ENCODE measurements around the gene EDA2R.

The EDA2R gene

DNA sequence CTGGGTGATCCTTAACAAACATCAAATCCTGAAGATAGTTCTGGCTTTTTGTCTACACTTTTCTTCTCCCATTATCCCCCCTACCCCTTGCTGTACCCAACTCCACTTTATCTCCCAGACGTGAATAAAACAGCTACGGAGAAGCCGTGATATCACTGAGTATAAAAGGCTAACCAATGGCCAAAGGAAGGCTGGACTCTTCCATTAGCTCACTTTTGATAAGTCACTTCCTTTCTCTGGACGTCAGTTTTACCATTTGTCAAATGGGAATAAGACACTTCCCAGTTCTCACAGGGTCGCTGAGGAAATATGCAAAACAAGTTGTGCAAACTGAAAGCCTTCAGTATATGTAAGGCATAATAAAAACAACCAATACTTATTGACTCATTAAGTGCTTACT is 38.6 kb upstream of the EDA2R start:
- H3K4me1 ChIP-seq (ENCODE audit: control insufficient read depth, low read length) = no peaks in the 10 kb centered on the region
- H3K4me3 ChIP-seq (ENCODE audit: low read length) = no peak overlapping the region
- H3K79me2 ChIP-seq (ENCODE audit: control insufficient read depth, low read length) = no peaks in the 10 kb centered on the region
- no peaks in the 10 kb centered on the region for H3K36me3 ChIP-seq (ENCODE audit: control insufficient read depth, low read length)
- no peaks in the 10 kb centered on the region for H3K9me3 ChIP-seq (ENCODE audit: control insufficient read depth, insufficient read depth, low read length)
- no peaks in the 10 kb centered on the region for H4K20me1 ChIP-seq (ENCODE audit: control insufficient read depth, insufficient read depth, low read depth, low read length)
- no peaks in the 10 kb centered on the region for H3F3A ChIP-seq (ENCODE audit: control insufficient read depth, insufficient read depth)
- no peaks in the 10 kb centered on the region for H3K9me2 ChIP-seq (replicated peaks; ENCODE audit: control insufficient read depth, low read length)
- TF ChIP-seq CTCF (IDR thresholded peaks at IDR 0.05; ENCODE audit: low read depth, low read length, poor library complexity, severe bottlenecking) (no peak), EZH2phosphoT487 (IDR thresholded peaks at IDR 0.05; ENCODE audit: borderline replicate concordance, low read length) (no peak)
- H3K27ac ChIP-seq (ENCODE audit: low read depth, low read length) = no peak overlapping the region
- H3K4me2 ChIP-seq (ENCODE audit: low read length) = no peak overlapping the region
- no peaks in the 10 kb centered on the region for H3K27me3 ChIP-seq (ENCODE audit: control insufficient read depth, low read length)

GRCh38 chrX:66676990-66677389 is 38.1 kb upstream of the EDA2R start:
- H3K9me2 ChIP-seq (replicated peaks; ENCODE audit: control insufficient read depth, low read length) = no peaks in the 10 kb centered on the region
- H3K27ac ChIP-seq (ENCODE audit: low read depth, low read length) = no peak overlapping the region
- H3K36me3 ChIP-seq (ENCODE audit: control insufficient read depth, low read length) = no peaks in the 10 kb centered on the region
- H3K4me3 ChIP-seq (ENCODE audit: low read length) = no peak overlapping the region
- H3K9me3 ChIP-seq (ENCODE audit: control insufficient read depth, insufficient read depth, low read length) = no peaks in the 10 kb centered on the region
- H3F3A ChIP-seq (ENCODE audit: control insufficient read depth, insufficient read depth) = no peaks in the 10 kb centered on the region
- H3K4me1 ChIP-seq (ENCODE audit: control insufficient read depth, low read length) = no peaks in the 10 kb centered on the region
- no peak overlapping the region for H3K4me2 ChIP-seq (ENCODE audit: low read length)
- no peaks in the 10 kb centered on the region for H3K79me2 ChIP-seq (ENCODE audit: control insufficient read depth, low read length)
- no peak for TF ChIP-seq CTCF (IDR thresholded peaks at IDR 0.05; ENCODE audit: low read depth, low read length, poor library complexity, severe bottlenecking)
- no peak for TF ChIP-seq EZH2phosphoT487 (IDR thresholded peaks at IDR 0.05; ENCODE audit: borderline replicate concordance, low read length)
- H3K27me3 ChIP-seq (ENCODE audit: control insufficient read depth, low read length) = no peaks in the 10 kb centered on the region
- H4K20me1 ChIP-seq (ENCODE audit: control insufficient read depth, insufficient read depth, low read depth, low read length) = no peaks in the 10 kb centered on the region

DNA sequence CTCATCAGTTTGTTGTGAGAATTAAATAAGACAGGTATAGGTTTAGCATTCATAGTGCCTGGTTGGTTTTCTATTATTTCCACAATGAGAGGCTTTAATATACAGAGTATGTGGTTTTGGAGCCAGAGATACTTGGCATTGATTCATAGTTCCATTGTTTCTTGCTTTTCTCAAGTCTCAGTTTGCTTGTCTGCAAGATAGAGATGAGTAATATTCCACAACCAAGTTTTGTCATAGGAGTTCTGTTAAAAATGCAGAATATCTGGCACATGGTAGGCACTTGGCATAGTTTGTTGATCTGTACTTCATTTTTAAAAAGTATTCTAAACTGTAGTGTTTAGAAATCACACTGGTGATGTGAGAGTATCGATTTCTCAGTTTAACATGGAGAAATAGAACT is 37.5 kb upstream of the EDA2R start:
- H3K27ac ChIP-seq (ENCODE audit: low read depth, low read length) = no peak overlapping the region
- no peaks in the 10 kb centered on the region for H3K9me2 ChIP-seq (replicated peaks; ENCODE audit: control insufficient read depth, low read length)
- no peak for TF ChIP-seq EZH2phosphoT487 (IDR thresholded peaks at IDR 0.05; ENCODE audit: borderline replicate concordance, low read length)
- TF ChIP-seq CTCF (IDR thresholded peaks at IDR 0.05; ENCODE audit: low read depth, low read length, poor library complexity, severe bottlenecking) = no peak
- no peaks in the 10 kb centered on the region for H3F3A ChIP-seq (ENCODE audit: control insufficient read depth, insufficient read depth)
- H3K9me3 ChIP-seq (ENCODE audit: control insufficient read depth, insufficient read depth, low read length) = no peaks in the 10 kb centered on the region
- no peak overlapping the region for H3K4me2 ChIP-seq (ENCODE audit: low read length)
- H3K36me3 ChIP-seq (ENCODE audit: control insufficient read depth, low read length) = no peaks in the 10 kb centered on the region
- no peak overlapping the region for H3K4me3 ChIP-seq (ENCODE audit: low read length)
- H3K79me2 ChIP-seq (ENCODE audit: control insufficient read depth, low read length) = no peaks in the 10 kb centered on the region
- H3K4me1 ChIP-seq (ENCODE audit: control insufficient read depth, low read length) = no peaks in the 10 kb centered on the region
- no peaks in the 10 kb centered on the region for H3K27me3 ChIP-seq (ENCODE audit: control insufficient read depth, low read length)
- H4K20me1 ChIP-seq (ENCODE audit: control insufficient read depth, insufficient read depth, low read depth, low read length) = no peaks in the 10 kb centered on the region

GRCh38 chrX:66675541-66675940 is 36.7 kb upstream of the EDA2R start:
- H3K27ac ChIP-seq (ENCODE audit: low read depth, low read length) = no peak overlapping the region
- no peaks in the 10 kb centered on the region for H3K79me2 ChIP-seq (ENCODE audit: control insufficient read depth, low read length)
- no peaks in the 10 kb centered on the region for H3K9me3 ChIP-seq (ENCODE audit: control insufficient read depth, insufficient read depth, low read length)
- H4K20me1 ChIP-seq (ENCODE audit: control insufficient read depth, insufficient read depth, low read depth, low read length) = no peaks in the 10 kb centered on the region
- no peaks in the 10 kb centered on the region for H3K27me3 ChIP-seq (ENCODE audit: control insufficient read depth, low read length)
- no peaks in the 10 kb centered on the region for H3K9me2 ChIP-seq (replicated peaks; ENCODE audit: control insufficient read depth, low read length)
- no peak for TF ChIP-seq CTCF (IDR thresholded peaks at IDR 0.05; ENCODE audit: low read depth, low read length, poor library complexity, severe bottlenecking)
- TF ChIP-seq EZH2phosphoT487 (IDR thresholded peaks at IDR 0.05; ENCODE audit: borderline replicate concordance, low read length) = no peak
- no peak overlapping the region for H3K4me3 ChIP-seq (ENCODE audit: low read length)
- H3K36me3 ChIP-seq (ENCODE audit: control insufficient read depth, low read length) = no peaks in the 10 kb centered on the region
- no peak overlapping the region for H3K4me2 ChIP-seq (ENCODE audit: low read length)
- H3K4me1 ChIP-seq (ENCODE audit: control insufficient read depth, low read length) = no peaks in the 10 kb centered on the region
- no peaks in the 10 kb centered on the region for H3F3A ChIP-seq (ENCODE audit: control insufficient read depth, insufficient read depth)
